Thyroid gland (tissue), 4 donors: ENCODE measurements around the gene CBFB. TPM values are rescaled to one million over a fixed set of nuclear protein-coding genes. Genes with fewer than 3 reads are reported as not detected.

Source experiments
- DNase-seq, 2 donors: peaks; one replicate each; pipeline ENCODE4 v3.0.0-alpha.2; 2019
- H3K27ac ChIP-seq, 3 donors: fragments of 200-600 bp; sonication (generic); 1 replicate in 2 of 3; 2 replicates in 1 of 3; pipeline ENCODE4 v1.5.1; 2016 to 2019; ENCODE audit warnings: mild to moderate bottlenecking in 1 of 3, moderate library complexity in 1 of 3
- H3K27me3 ChIP-seq: fragments of 200-600 bp; sonication (generic); one replicate; pipeline ENCODE4 v1.5.1; 2019
- H3K36me3 ChIP-seq, 2 donors: fragments of 200-600 bp; sonication (generic); one replicate each; pipeline ENCODE4 v1.5.1; 2016 to 2019
- H3K4me1 ChIP-seq, 2 donors: fragments of 200-600 bp; sonication (generic); one replicate each; pipeline ENCODE4 v1.5.1; 2017 to 2019
- H3K4me3 ChIP-seq, 3 donors: fragments of 200-600 bp; sonication (generic); replicated peaks in 1 of 3; 1 replicate in 2 of 3; 2 replicates in 1 of 3; pipeline ENCODE4 v1.5.1; 2016; ENCODE audit warnings: mild to moderate bottlenecking in 1 of 3
- H3K9me3 ChIP-seq: fragments of 200-600 bp; sonication (generic); one replicate; pipeline ENCODE4 v1.5.1; 2017
- POLR2A ChIP-seq, 2 donors: fragments of 450-650 bp; IDR thresholded peaks; one replicate each; pipeline ENCODE4 v1.6.1; 2017; ENCODE audit warnings: antibody characterized with exemption in 2 of 2, mild to moderate bottlenecking in 2 of 2, moderate library complexity in 1 of 2
- WGBS, 2 donors: methylation state at CpG; one replicate each; pipeline ENCODE4 v1.1.5; 2017; 5-methylcytosine and 5-hydroxymethylcytosine counted together
- intact Hi-C: fragments of 100-400 bp; cut with DNase I; formaldehyde crosslinking; loops from one replicate; pipeline ENCODE4 v1.15.1; 2023
- total RNA-seq, 4 donors: library from RNA; depleted of rRNA; stranded (reverse); fragments of >200 nt; gene quantifications; one replicate each; pipeline ENCODE4 v1.2.3, GENCODE V29; 2016
- TF ChIP-seq, protein P1 (sequence below), 6 experiments: fragments of 200-600 bp in 3 of 6; fragments of 450-650 bp in 3 of 6; sonication (generic) in 3 of 6; IDR thresholded peaks; one replicate each; pipeline ENCODE4 v1.5.1; 2016 to 2019; ENCODE audit warnings: antibody characterized with exemption in 6 of 6, mild to moderate bottlenecking in 2 of 6, inconsistent platforms in 1 of 6, moderate library complexity in 1 of 6

The CBFB gene
- total RNA-seq, 4 donors from 2014 or later, result 31.0 to 60.0 (median 41.5) TPM

DNA sequence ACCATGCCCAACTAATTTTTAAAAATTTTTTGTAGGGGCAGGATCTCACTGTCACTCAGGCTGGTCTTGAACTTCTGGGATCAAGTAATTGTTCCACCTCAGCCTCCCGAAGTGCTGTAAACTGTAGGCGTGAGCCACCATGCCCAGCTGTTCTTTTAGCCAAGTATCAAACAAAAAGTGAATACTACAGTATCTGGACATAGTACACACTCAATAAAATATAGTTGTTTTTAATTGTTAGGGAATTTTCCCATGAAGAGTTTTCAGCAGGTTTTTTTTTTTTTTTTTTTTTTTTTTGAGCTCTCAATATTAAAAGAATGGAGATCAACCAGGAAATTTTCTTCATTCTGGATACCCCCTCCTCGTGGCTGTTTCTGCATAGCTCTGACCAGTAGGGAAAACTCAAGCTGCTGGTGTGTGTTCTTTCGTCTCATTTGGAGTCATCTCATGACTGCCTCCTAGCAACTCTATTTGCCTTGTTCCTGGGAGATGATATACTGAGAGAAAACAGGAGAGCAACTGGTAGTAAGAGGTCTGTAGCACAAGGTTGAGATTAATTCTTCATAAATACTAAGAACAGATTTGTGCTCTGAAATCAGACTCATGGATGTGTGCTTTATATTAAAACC is 64.3 kb downstream of the CBFB start:
- Histone ChIP-seq H3K4me3 (no peak overlapping the region), H3K4me1 (no peaks in the 10 kb centered on the region), H3K9me3 (no peaks in the 10 kb centered on the region), H3K27me3 (no peaks in the 10 kb centered on the region), H3K27ac (no peak overlapping the region), H3K36me3 (no peaks in the 10 kb centered on the region)
- intact Hi-C loops, result no loop called here
- DNase-seq, result no peak
- no peak for TF ChIP-seq POLR2A (IDR thresholded peaks at IDR 0.05)
- TF ChIP-seq, protein P1, sequence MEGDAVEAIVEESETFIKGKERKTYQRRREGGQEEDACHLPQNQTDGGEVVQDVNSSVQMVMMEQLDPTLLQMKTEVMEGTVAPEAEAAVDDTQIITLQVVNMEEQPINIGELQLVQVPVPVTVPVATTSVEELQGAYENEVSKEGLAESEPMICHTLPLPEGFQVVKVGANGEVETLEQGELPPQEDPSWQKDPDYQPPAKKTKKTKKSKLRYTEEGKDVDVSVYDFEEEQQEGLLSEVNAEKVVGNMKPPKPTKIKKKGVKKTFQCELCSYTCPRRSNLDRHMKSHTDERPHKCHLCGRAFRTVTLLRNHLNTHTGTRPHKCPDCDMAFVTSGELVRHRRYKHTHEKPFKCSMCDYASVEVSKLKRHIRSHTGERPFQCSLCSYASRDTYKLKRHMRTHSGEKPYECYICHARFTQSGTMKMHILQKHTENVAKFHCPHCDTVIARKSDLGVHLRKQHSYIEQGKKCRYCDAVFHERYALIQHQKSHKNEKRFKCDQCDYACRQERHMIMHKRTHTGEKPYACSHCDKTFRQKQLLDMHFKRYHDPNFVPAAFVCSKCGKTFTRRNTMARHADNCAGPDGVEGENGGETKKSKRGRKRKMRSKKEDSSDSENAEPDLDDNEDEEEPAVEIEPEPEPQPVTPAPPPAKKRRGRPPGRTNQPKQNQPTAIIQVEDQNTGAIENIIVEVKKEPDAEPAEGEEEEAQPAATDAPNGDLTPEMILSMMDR (IDR thresholded peaks at IDR 0.05), result no peak
- WGBS, 2 donors, result 94 to 95% methylated on average over 4 of the region's 4 CpGs

DNA sequence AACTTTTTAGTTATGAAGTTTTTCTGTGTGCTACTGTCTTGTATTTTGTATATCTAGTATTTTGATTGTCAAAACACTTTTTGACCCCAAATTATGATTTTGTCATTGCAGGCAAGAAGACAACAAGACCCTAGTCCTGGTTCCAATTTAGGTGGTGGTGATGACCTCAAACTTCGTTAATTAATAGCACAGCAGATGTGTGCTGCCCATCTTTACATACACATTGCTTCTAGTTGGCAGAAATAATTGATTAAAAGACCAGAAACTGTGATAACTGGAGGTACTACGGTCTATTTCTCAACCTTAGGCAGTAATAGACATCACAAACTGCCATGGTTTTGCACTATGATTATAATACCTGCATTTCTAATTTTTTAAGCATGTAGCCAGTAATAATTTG is 69.7 kb downstream of the CBFB start:
- no peak overlapping the region for H3K4me3 ChIP-seq
- no peaks in the 10 kb centered on the region for H3K9me3 ChIP-seq
- no peaks in the 10 kb centered on the region for H3K4me1 ChIP-seq
- H3K27ac ChIP-seq, result no peak overlapping the region
- H3K36me3 ChIP-seq, result no peaks in the 10 kb centered on the region
- TF ChIP-seq, protein P1 (IDR thresholded peaks at IDR 0.05), result no peak
- TF ChIP-seq POLR2A (IDR thresholded peaks at IDR 0.05), result no peak
- intact Hi-C loops, result no loop called here
- no peak for DNase-seq
- WGBS, 2 donors, result 95 to 96% methylated on average over 2 of the region's 2 CpGs
- H3K27me3 ChIP-seq, result no peaks in the 10 kb centered on the region

DNA sequence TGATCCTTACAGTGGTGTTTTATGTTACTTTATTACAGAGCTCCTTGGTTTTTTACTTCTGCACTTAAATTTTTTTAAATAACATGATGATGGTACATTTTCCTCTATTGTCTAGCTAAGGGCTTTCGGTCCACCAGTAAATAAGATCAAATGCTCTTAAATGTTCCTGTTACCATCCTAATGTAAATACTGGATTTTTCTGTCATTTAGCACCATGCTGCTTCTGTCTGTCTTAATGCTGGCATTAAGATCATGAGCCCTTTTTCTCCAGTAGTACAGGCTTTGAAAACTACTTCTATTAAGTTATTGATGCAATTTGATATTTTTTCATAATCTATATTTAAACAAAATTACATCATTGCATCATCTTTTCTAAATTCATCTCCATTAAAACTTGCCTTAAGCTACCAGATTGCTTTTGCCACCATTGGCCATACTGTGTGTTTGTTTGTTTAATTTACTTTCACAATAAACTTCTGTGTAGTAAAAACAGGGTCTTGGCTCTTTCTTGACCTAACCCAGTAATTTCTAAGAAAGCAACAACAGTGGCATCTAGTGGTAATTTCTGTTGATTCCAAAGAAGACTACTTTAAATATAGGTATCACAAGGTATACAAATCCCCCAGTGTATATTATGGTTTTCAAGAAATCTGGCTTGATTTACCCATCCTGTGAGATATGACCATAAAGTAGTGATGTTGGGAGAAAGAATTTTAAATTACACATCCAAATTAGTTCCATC is 71.8 kb downstream of the CBFB start:
- H3K36me3 ChIP-seq, result no peaks in the 10 kb centered on the region
- DNase-seq, result no peak
- H3K4me3 ChIP-seq, result no peak overlapping the region
- H3K4me1 ChIP-seq, result peaks cover 9 to 20% of the 10 kb centered on the region in 2 donors
- H3K27me3 ChIP-seq, result no peaks in the 10 kb centered on the region
- 95 to 100% methylated on average over 1 of the region's 1 CpG for WGBS, 2 donors
- H3K9me3 ChIP-seq, result no peaks in the 10 kb centered on the region
- no peak overlapping the region for H3K27ac ChIP-seq
- no peak for TF ChIP-seq POLR2A (IDR thresholded peaks at IDR 0.05)
- TF ChIP-seq, protein P1 (IDR thresholded peaks at IDR 0.05), result peak in 2 of 6 experiments; percentile 16 to 28
- intact Hi-C loops, result loop anchor here (10.0 kb wide), 1 partner anchor 54 kb away; the partner anchor contains the start of genes B3GNT9, FBXL8 and TRADD

DNA sequence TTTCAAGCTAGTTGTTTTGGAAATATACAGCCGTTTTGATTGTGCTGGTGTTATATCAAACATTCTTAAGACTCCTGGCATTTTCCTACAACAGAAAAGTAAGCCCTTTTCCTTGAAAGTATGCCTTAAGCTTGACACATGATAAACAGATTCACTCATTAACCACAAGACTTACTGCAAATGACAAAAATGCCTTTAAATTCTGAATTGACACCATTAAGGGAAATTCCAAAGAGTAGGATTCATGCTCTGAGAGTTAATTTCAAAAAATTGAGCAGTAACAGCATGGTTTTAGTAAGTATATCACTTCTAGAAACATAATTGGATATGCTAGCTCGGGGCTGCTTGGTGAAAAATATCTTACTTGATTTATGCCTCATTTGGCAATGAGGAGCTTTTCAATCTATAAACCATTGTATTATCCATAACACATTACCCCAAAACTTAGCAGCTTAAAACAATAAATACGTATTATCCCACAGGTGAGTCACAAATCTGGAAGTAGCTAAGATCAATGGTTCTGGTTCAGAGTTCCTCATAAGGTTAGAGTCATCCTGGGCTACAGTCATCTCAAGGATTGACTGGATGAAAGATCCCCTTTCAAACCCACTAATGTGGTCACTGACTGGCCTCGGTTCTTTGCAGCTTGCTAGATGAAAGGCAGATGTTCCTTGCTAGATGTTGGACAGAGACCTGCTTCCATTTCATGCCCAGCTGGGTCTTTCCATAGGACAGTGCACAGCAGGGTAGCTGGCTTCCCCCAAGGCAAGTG is 72.5 kb downstream of the CBFB start:
- Histone ChIP-seq H3K27me3 (no peaks in the 10 kb centered on the region), H3K4me1 (peaks cover 9 to 21% of the 10 kb centered on the region in 2 donors), H3K9me3 (no peaks in the 10 kb centered on the region), H3K27ac (no peak overlapping the region), H3K36me3 (no peaks in the 10 kb centered on the region), H3K4me3 (no peak overlapping the region)
- WGBS, 2 donors, result 94 to 96% methylated on average over 4 of the region's 4 CpGs
- intact Hi-C loops, result loop anchor here (10.0 kb wide), 1 partner anchor 53 kb away; the partner anchor contains the start of genes B3GNT9, FBXL8 and TRADD
- TF ChIP-seq POLR2A (IDR thresholded peaks at IDR 0.05), result no peak
- TF ChIP-seq, protein P1 (IDR thresholded peaks at IDR 0.05), result peak in 1 of 6 experiments; percentile 1
- DNase-seq, result no peak
